ENCODE measurements around the gene SRPX2. TPM values are rescaled to one million over a fixed set of nuclear protein-coding genes. Genes with fewer than 3 reads are reported as not detected.
"Not testable (repeated sequence)": the region's sequence is repeated elsewhere in the genome, so short reads cannot be mapped to it uniquely, and the experiment has no call there.

The SRPX2 gene
- polyA plus RNA-seq, 1 of the 3 experiments (the other 2 are of a cell fraction) = 14.5 TPM

DNA sequence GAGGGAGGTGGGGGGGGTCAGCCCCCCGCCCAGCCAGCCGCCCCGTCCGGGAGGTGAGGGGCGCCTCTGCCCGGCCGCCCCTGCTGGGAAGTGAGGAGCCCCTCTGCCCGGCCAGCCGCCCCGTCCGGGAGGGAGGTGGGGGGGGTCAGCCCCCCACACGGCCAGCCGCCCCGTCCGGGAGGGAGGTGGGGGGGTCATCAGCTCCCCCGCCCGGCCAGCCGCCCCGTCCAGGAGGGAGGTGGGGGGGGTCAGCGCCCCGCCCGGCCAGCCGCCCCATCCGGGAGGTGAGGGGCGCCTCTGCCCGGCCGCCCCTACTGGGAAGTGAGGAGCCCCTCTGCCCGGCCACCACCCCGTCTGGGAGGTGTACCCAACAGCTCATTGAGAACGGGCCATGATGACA, 80.0 kb downstream of the SRPX2 start:
- H3K79me2 ChIP-seq (ENCODE audit: insufficient read depth); H3K9ac ChIP-seq; H4K20me1 ChIP-seq (ENCODE audit: insufficient read depth); CTCF ChIA-PET; H3K27ac ChIP-seq (ENCODE audit: low read depth in 2 of 2, low read length in 1 of 2); H3K4me1 ChIP-seq (ENCODE audit: control insufficient read depth in 1 of 2, insufficient read depth in 2 of 2, low read depth in 1 of 2, low read length in 1 of 2); POLR2A ChIA-PET; H3K9me3 ChIP-seq; H3K4me2 ChIP-seq; H2AFZ ChIP-seq (ENCODE audit: low read depth); H3F3A ChIP-seq (replicated peaks; ENCODE audit: insufficient read depth); H3K4me3 ChIP-seq (ENCODE audit: low read depth in 2 of 2, low read length in 1 of 2); DNase-seq; H3K9me2 ChIP-seq; H3K27me3 ChIP-seq (ENCODE audit: insufficient read depth); H3K36me3 ChIP-seq (replicated peaks in 1 of 2; ENCODE audit: control insufficient read depth in 1 of 2, insufficient read depth in 2 of 2, low read length in 1 of 2): not testable (repeated sequence)
- no CpG with 5 or more reads among the region's 30 CpGs for WGBS (ENCODE audit: low lambda C conversion rate)

Other genes starting within 250 kb of the SRPX2 start
- gene PCDH19, start 233.9 kb upstream of the SRPX2 start, polyA plus RNA-seq (2012; rRNA removed) = under 0.01 and 0.02 TPM in 2 replicates
- gene TNMD, start 59.3 kb upstream of the SRPX2 start, polyA plus RNA-seq (2012; rRNA removed) = not detected in 2 replicates
- 20.9 and 21.7 TPM in 2 replicates for gene TSPAN6, start 7.4 kb upstream of the SRPX2 start, polyA plus RNA-seq (2012; rRNA removed)
- 2.3 and 3.1 TPM in 2 replicates for gene SYTL4, start 87.9 kb downstream of the SRPX2 start, polyA plus RNA-seq (2012; rRNA removed)
- 33.1 and 34.2 TPM in 2 replicates for gene CSTF2, start 176.2 kb downstream of the SRPX2 start, polyA plus RNA-seq (2012; rRNA removed)
- gene NOX1, start 230.2 kb downstream of the SRPX2 start, polyA plus RNA-seq (2012; rRNA removed) = not detected in 2 replicates